ENCODE measurements around the gene ZNF675. TPM values are rescaled to one million over a fixed set of nuclear protein-coding genes. Genes with fewer than 3 reads are reported as not detected.
"Not testable (repeated sequence)": the region's sequence is repeated elsewhere in the genome, so short reads cannot be mapped to it uniquely, and the experiment has no call there.

ZNF675 gene
- total RNA-seq (2022) (10.7 and 12.9 TPM in 2 replicates), Bru-seq, nascent RNA (percentile 53 among the genes with signal in this experiment), BruChase-seq, experiment 1, labeled RNA remaining after a 2-hour chase (percentile 50 among the genes with signal in this experiment), BruChase-seq, experiment 2, labeled RNA remaining after a 6-hour chase (percentile 44 among the genes with signal in this experiment)
- long read RNA-seq, transcript ZNF675-201 (4 exons, 2,301 nt): major isoform, 25 of 28 reads
- long read RNA-seq, partial matches to known transcripts: 0 of 28 reads
- long read RNA-seq, other reads (novel, unspliced or antisense): 3 of 28 reads

GRCh38 chr19:23686621-23687423 lies at the start of gene ZNF675:
ZNF675 (minus strand) TSS chr19:23687212; CDS start chr19:23687033, 179 bp downstream.
- no TSS peak for BruUV-seq (replicated peaks)
- ChIA-PET CTCF (no interaction called here), POLR2A (interaction anchor here (0.5 to 0.7 kb wide), 2 partner anchors 72 to 400 kb away, joined by 3 to 4 read pairs; partner anchors contain the start of gene ZNF681)
- Mint-ChIP-seq H3K4me3 (ENCODE audit: unreplicated experiment) (peak within 1 kb of the TSS; percentile 96), H3K27ac (ENCODE audit: unreplicated experiment) (peak within 1 kb of the TSS; percentile 97), H3K9me3 (ENCODE audit: unreplicated experiment) (no peaks in the 10 kb centered on the region), H3K4me1 (ENCODE audit: low read depth, unreplicated experiment) (no peaks in the 10 kb centered on the region), H3K27me3 (ENCODE audit: insufficient read depth, unreplicated experiment) (no peaks in the 10 kb centered on the region), H3K36me3 (ENCODE audit: insufficient read depth, unreplicated experiment) (peaks cover 24% of the 10 kb centered on the region)
- intact Hi-C loops (cut with micrococcal nuclease; ENCODE audit: unreplicated experiment): loop anchor here (1.0 kb wide), 1 partner anchor 71 kb away; the partner anchor contains the start of gene ZNF681
- DNase-seq: peak; percentile 88 to 93
- no peaks in the 10 kb centered on the region for H3K27me3 ChIP-seq (replicated peaks; ENCODE audit: control insufficient read depth, insufficient read depth, low read length)
- H3K4me3 ChIP-seq (ENCODE audit: low read depth, low read length): peak within 1 kb of the TSS; percentile 94
- H3K9me3 ChIP-seq: no peaks in the 10 kb centered on the region
- no peak for TF ChIP-seq CTCF (IDR thresholded peaks at IDR 0.05; ENCODE audit: insufficient read depth in 1 of 2, low read depth in 1 of 2, low read length in 1 of 2, severe bottlenecking in 1 of 2, unreplicated experiment in 1 of 2)
- no peaks in the 10 kb centered on the region for H3K36me3 ChIP-seq (ENCODE audit: control insufficient read depth, insufficient read depth, low read length)
- H3K4me1 ChIP-seq: 0 out of 2 replicates have a peak, but pooled peaks cover 3% of the 10 kb centered on the region

- H3K36me3 ChIP-seq (ENCODE audit: control insufficient read depth, insufficient read depth, low read length); CTCF ChIA-PET; H3K36me3 Mint-ChIP-seq (ENCODE audit: insufficient read depth, unreplicated experiment); intact Hi-C loops (cut with micrococcal nuclease; ENCODE audit: unreplicated experiment); DNase-seq; H3K9me3 ChIP-seq; H3K4me3 ChIP-seq (ENCODE audit: low read depth, low read length); H3K27me3 Mint-ChIP-seq (ENCODE audit: insufficient read depth, unreplicated experiment); H3K4me3 Mint-ChIP-seq (ENCODE audit: unreplicated experiment); H3K27ac Mint-ChIP-seq (ENCODE audit: unreplicated experiment); POLR2A ChIA-PET; H3K4me1 Mint-ChIP-seq (ENCODE audit: low read depth, unreplicated experiment); H3K4me1 ChIP-seq; BruUV-seq (replicated peaks); H3K9me3 Mint-ChIP-seq (ENCODE audit: unreplicated experiment); H3K27me3 ChIP-seq (replicated peaks; ENCODE audit: control insufficient read depth, insufficient read depth, low read length): not testable (repeated sequence)
Observed at GRCh38 chr19:23730729-23731465, 43.9 kb upstream of the ZNF675 start.

GRCh38 chr19:23724161-23724560 lies 37.1 kb upstream of the ZNF675 start:
- H3K27ac Mint-ChIP-seq (ENCODE audit: unreplicated experiment); BruUV-seq (replicated peaks); H3K9me3 ChIP-seq; H3K4me3 ChIP-seq (ENCODE audit: low read depth, low read length); H3K4me1 ChIP-seq; H3K27me3 Mint-ChIP-seq (ENCODE audit: insufficient read depth, unreplicated experiment); H3K36me3 Mint-ChIP-seq (ENCODE audit: insufficient read depth, unreplicated experiment); H3K36me3 ChIP-seq (ENCODE audit: control insufficient read depth, insufficient read depth, low read length); POLR2A ChIA-PET; H3K9me3 Mint-ChIP-seq (ENCODE audit: unreplicated experiment); intact Hi-C loops (cut with micrococcal nuclease; ENCODE audit: unreplicated experiment); CTCF ChIA-PET; H3K4me1 Mint-ChIP-seq (ENCODE audit: low read depth, unreplicated experiment); H3K27me3 ChIP-seq (replicated peaks; ENCODE audit: control insufficient read depth, insufficient read depth, low read length): not testable (repeated sequence)
- H3K4me3 Mint-ChIP-seq (ENCODE audit: unreplicated experiment): peak overlapping the region; percentile 17
- DNase-seq: peak; percentile 3 to 37

Measured in Caco-2 (cell line).